ENCODE data around the gene ATXN7L3. TPM values are rescaled to one million over a fixed set of nuclear protein-coding genes. Genes with fewer than 3 reads are reported as not detected.

ATXN7L3 gene
- total RNA-seq, 1 donor from 2014 or later, result 35.7 TPM

DNA sequence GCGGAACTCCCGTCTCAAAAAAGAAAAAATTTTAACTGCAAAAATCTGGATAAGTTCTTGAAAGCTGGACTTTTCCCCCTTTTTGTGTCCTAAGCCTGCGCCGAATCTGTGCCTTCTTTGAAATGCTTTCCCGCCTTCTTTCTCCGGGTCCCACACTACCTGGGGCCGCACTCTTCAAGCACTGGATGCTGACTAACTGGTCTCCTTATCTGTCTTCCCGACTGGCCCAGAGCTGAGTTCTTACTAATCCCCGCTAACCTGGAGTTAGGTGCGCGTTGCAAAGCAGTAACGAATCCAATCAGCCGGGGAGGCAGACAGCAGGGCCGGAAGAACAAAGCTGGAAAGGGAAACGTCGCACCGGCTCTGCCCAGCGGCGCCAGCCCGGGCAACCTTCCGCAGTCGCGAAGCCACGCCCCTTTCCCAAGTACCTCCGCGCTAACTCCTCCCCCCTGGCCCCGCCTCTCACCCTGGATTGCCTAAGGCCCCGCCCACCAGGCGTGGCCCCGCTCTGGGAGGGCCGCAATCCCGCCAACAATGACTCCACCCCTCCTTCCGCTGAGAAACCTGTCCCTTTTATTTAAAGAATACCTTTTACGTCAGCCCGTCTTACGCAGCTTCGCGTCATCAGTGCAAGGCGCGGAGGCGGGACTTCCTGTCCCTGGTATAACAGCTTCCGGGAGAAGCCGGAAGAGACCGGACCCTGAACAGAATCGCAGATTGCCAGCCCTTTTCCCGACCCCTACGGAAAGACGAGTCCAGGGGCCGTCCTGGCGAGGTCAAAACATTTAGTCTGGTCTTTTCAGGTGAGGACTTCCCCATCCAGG, 13.2 kb downstream of the ATXN7L3 start, which contains the start of gene TMUB2:
TSS of gene TMUB2 (plus strand) at position 666 of the 824 bp plus-strand sequence. CDS start 737 bp downstream, outside the sequence.
- intact Hi-C loops (cut with DNase I), result loop anchor here (10.0 kb wide), 1 partner anchor 62 kb away; the partner anchor contains the start of gene HDAC5
- ATAC-seq (ENCODE audit: poor library complexity), result peak; percentile 96
- peak; percentile 99 for DNase-seq

DNA sequence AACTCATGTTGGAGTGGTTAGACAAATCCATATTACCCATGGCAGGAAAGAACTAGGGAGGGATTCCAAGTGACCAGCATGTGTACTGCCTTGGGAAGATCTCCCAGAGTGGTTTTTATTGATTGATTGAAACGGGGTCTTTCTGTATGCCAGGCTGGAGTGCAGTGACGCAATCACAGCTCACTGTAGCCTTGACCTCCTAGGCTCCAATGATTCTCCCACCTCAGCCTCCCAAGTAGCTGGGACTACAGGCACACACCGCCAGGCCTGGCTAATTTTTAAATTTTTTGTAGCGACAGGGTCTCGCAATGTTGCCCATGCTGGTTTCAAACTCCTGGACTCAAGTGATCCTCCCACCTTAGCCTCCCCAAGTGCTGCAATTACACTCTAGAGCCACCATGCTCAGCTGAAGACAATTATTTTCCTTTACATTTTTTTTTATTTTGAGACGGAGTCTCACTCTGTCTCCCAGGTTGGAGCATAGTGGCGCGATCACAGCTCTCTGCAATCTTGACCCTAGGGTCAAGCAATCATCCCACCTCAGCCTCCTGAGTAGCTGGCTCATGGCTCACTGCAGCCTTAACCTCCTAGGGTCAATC, 15.4 kb downstream of the ATXN7L3 start:
- ATAC-seq (ENCODE audit: poor library complexity) (no peak), DNase-seq (peak; percentile 3)
- intact Hi-C loops (cut with DNase I), result loop anchor here (10.0 kb wide), 1 partner anchor 60 kb away; the partner anchor contains the start of gene HDAC5

- intact Hi-C loops (cut with DNase I), result loop anchor here (10.0 kb wide), 1 partner anchor 58 kb away; the partner anchor contains the start of gene HDAC5
- DNase-seq (peak; percentile 3), ATAC-seq (ENCODE audit: poor library complexity) (no peak)
These were observed 16.7 kb downstream of the ATXN7L3 start for GRCh38 chr17:44183024-44183423.

DNA sequence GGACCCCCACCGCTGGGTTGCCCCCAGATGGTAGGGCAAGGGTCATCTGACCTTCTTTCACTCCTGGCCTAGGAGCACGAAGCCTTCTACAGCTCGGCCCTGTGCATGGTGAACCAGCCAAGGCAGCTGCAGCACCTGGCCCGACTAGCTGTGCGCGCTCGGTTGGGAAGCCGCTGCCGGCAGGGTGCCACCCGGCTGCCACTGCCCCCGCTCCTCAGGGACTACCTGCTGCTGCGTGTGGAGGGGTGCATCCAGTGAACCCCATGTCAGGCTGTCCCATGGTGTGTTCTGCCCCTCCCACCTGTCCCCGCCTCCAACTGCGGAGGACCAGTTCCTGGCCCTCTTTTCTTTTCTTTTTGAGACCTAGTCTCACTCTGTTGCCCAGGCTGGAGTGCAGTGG, 21.6 kb downstream of the ATXN7L3 start:
- ATAC-seq (ENCODE audit: poor library complexity) (no peak), DNase-seq (no peak)
- intact Hi-C loops (cut with DNase I), result no loop called here

DNA sequence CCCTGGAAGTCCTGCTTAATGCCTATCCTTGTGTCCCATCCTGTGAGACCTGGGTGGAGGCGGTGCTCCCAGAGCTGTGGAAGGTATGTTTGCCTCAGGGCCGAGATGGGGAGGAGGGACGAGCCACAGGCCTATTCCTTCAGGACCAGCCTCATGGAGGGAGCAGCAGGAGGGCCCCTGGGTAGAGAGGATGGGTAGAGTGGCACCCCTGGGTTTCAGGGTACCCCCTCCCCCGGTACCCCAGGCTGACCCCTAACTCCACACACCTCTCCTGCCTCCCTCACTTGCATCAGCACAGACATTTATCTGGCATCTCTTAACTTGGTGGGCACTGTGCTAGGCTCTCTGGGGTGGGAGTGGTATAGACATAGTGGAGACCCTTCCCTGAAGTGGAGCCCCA, 22.0 kb downstream of the ATXN7L3 start:
- no peak for DNase-seq
- no peak for ATAC-seq (ENCODE audit: poor library complexity)
- intact Hi-C loops (cut with DNase I), result no loop called here

DNA sequence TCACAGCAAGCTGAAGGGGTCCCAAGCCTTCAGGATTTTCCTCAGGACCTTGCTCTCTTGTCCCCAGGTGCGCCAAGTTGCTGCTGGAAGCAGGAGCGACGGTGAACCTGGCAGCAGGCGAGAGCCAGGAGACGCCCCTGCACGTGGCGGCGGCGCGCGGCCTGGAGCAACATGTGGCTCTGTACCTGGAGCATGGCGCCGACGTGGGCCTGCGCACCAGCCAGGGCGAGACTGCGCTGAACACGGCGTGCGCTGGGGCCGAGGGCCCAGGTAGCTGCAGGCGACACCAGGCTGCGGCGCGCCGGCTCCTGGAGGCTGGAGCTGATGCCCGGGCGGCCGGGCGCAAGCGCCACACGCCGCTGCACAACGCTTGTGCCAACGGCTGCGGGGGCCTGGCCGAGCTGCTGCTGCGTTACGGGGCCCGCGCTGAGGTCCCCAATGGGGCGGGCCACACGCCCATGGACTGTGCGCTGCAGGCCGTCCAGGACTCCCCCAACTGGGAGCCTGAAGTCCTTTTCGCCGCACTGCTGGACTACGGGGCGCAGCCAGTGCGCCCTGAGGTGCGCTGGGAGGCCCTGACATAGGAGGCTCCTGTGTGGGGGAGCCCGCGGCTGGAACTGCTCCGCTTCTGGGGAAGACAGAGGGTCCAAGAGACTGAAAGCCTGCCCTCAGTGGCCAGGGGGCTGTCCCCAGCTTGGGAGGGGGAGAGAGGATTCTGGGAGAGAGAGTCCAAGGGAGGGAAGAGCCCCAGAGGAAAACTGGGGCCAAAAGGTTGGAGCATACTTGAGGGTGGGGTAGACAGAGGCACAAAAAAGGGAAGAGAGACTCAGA, 22.8 kb downstream of the ATXN7L3 start:
- intact Hi-C loops (cut with DNase I), result no loop called here
- DNase-seq (no peak), ATAC-seq (ENCODE audit: poor library complexity) (peak; percentile 6)

DNA sequence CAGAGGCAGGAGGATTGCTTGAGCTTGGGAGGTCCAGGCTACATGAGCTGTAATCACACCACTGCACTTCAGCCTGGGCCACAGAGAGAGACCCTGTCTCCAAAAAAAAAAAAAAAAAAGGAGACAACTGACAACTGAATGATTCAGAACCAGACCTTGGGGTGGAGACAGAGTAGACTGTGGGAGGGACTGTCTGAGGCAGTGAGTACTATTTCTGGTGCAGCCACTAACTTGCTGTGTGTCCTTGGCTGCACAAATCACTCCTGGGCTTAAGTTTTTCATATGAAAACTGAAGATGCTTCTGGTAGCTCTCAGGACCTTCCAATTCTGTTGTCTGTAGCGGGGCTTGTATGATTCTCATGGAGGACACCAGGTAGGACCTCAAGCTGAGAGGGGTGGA, 23.4 kb downstream of the ATXN7L3 start:
- intact Hi-C loops (cut with DNase I), result no loop called here
- ATAC-seq (ENCODE audit: poor library complexity) (no peak), DNase-seq (no peak)

GRCh38 chr17:44174427-44174826, 25.3 kb downstream of the ATXN7L3 start:
- ATAC-seq (ENCODE audit: poor library complexity), result no peak
- intact Hi-C loops (cut with DNase I), result no loop called here
- no peak for DNase-seq

- ATAC-seq (ENCODE audit: poor library complexity), result no peak
- intact Hi-C loops (cut with DNase I), result no loop called here
- no peak for DNase-seq
These were observed 27.7 kb downstream of the ATXN7L3 start for GRCh38 chr17:44171931-44172455.

DNA sequence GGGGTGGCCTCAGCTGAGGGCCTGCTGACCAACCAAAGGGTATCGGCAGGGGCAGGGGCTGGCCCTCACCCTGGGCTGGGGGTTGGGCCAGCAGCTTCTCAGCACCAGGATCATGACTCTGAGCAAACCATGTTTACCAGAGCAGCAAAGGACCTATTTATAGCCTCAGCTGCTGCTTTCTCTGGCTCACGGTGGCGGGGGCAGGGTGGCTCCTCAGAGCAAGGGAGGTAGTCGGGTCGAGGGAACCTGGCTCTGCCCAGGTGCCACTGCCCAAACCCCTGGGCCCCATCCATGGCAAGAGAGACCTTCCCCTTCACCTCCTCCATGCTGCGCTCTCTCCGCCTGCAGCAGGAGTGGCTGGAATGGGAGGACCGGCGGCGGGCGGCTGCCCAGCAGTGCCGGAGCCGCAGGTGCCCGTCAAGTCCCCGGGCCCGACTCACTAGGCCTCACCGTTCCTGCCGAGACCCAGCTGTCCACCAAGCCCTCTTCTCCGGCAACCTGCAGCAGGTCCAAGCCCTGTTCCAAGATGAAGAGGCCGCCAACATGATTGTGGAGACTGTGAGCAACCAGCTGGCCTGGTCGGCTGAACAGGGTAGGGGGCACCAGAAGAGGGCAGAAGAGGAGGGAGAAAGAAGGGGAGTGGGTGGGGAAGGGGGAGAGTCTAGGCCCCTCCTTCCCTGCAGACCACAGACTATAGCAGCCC, 29.0 kb downstream of the ATXN7L3 start, which contains the start of gene ASB16:
TSS of gene ASB16 (plus strand) at position 206 of the 703 bp plus-strand sequence. CDS start at position 292, 86 bp downstream.
- DNase-seq (peak; percentile 67), ATAC-seq (ENCODE audit: poor library complexity) (peak; percentile 82)
- intact Hi-C loops (cut with DNase I), result no loop called here

DNA sequence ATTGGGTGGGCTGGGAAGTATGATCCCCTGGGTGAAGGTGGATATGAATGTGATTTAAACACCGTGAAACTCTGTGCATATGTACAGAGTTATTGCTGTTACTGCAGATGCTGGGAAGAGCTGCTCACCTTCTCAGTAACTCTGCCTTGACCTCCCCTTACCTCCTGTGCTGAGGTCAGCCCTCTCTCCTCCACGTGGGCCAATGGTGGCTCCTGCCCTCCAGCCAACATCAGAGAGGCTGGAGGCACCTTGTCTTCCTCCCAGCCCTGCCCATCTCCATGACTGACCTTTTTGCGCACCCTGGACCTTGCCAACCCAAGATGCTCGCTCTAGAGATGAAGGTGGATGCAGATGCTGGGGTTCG, 29.6 kb downstream of the ATXN7L3 start:
- no peak for ATAC-seq (ENCODE audit: poor library complexity)
- DNase-seq, result no peak
- intact Hi-C loops (cut with DNase I), result no loop called here

DNA sequence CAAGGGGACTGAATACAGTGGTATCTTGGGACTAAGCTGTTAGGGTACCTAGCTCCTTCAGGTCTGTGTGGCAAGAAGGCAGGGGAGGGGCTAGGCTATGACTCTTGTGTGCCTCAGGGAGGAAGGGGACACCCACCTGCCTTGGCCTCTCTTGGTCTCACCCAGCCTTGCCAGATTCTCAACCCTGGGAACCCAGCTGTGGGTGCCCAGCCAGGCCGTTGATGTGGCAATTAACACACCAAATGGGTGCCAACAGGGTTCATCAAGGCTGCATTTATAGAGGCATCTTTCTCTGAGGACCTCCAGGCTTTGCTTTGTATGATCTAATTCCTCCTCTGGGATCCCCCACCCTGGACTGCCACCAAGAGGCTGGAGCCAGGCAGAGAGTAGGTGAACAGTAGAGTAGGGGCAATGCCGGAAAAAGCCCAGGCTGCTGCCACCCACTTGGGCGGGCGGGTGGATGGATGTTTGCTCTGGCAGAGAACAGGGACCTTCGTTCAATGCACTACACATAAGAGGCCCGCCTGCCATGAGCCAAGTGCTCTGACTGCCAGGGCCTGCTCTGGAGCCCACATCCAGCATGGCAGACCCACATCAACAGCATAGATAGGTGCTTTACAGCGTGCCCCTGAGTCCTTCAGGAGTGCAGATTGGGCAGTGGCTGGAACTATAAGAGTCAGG, 32.4 kb downstream of the ATXN7L3 start:
- ATAC-seq (ENCODE audit: poor library complexity), result no peak
- intact Hi-C loops (cut with DNase I), result no loop called here
- DNase-seq, result no peak

- no peak for ATAC-seq (ENCODE audit: poor library complexity)
- intact Hi-C loops (cut with DNase I), result no loop called here
These were observed 35.2 kb downstream of the ATXN7L3 start for GRCh38 chr17:44164476-44164875.

DNA sequence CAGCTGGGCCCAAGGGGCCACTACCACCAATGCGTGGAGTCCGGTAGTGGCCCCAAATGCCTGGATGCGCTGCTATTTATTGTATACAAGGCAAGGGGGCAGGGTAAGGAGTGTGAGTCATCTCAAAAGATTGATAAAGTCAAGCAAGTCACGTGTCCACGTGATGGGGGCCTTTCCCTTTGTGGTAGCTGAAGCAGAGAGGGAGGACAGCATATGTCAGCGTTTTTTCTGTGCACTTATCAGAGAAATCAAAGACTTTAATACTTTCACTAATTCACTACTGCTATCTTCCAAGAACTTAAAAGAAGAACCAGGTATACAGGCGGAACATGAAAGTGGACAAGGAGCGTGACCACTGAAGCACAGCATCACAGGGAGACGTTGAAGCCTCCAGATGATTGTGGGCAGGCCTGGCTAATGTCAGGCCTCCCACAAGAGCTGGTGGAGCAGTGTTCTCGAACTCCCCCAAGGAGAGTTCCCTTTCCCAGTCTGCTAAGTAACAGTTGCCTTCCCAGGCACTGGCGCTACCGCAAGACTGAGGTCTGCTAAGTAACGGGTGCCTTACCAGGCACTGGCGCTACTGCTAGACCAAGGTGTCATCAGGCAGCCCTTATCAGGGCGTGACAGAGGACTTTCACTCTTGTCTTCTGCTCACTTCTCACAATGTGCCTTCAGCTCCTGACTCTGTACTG, 40.0 kb downstream of the ATXN7L3 start:
- no peak for DNase-seq
- intact Hi-C loops (cut with DNase I), result no loop called here
- ATAC-seq (ENCODE audit: poor library complexity), result no peak

More at GRCh38 chr17:44164476-44164875, 35.2 kb downstream of the ATXN7L3 start:
- DNase-seq, result no peak

GRCh38 chr17:44155488-44155887, 44.2 kb downstream of the ATXN7L3 start:
- ATAC-seq (ENCODE audit: poor library complexity), result no peak
- intact Hi-C loops (cut with DNase I), result no loop called here
- no peak for DNase-seq

DNA sequence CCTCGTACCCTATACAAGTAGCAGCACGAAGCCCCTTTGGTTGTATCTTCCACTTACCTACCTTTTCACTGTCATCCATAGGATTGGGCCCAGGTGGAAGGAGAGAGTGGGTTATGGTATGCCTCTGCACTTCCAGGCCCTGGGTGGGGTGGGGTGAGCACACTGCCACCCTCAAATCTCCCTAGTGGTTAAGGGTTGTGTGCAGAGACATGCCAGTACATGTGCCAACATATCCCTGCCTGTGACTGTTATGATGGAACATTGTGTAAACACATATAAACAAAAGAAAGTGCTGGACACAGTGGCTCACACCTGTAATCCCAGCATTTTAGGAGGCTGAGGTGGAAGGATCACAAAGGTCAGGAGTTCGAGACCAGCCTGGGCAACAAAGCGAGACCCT, 46.8 kb downstream of the ATXN7L3 start:
- DNase-seq, result no peak
- no peak for ATAC-seq (ENCODE audit: poor library complexity)
- intact Hi-C loops (cut with DNase I), result no loop called here

GRCh38 chr17:44149750-44150329, 49.8 kb downstream of the ATXN7L3 start:
- intact Hi-C loops (cut with DNase I), result loop anchor here (10.0 kb wide), 2 partner anchors 195 to 205 kb away; partner anchors contain the start of genes GRN and PPY
- DNase-seq, result no peak
- no peak for ATAC-seq (ENCODE audit: poor library complexity)
